Esophagus squamous epithelium (tissue), 5 donors: ENCODE measurements around the gene UBR3. TPM values are rescaled to one million over a fixed set of nuclear protein-coding genes. Genes with fewer than 3 reads are reported as not detected.

Experiments
- DNase-seq: peaks from one replicate; lab custom pipeline; 2025; lab: John Stamatoyannopoulos, UW
- H3K27ac ChIP-seq, 4 donors: fragments of 200-600 bp; sonication (generic); one replicate each; pipeline ENCODE4 v1.5.1; 2016 to 2019; ENCODE audit warnings: mild to moderate bottlenecking in 1 of 4
- H3K27me3 ChIP-seq, 4 donors: fragments of 200-600 bp; sonication (generic); 1 replicate in 3 of 4; 2 replicates in 1 of 4; pipeline versions ENCODE4 v1.5.1 to v1.6.0; 2017 to 2021; ENCODE audit warnings: antibody characterized with exemption in 1 of 4
- H3K36me3 ChIP-seq, 3 donors: fragments of 200-600 bp; sonication (generic); one replicate each; pipeline ENCODE4 v1.5.1; 2016 to 2019
- H3K4me1 ChIP-seq, 3 donors: fragments of 200-600 bp; sonication (generic); one replicate each; pipeline ENCODE4 v1.5.1; 2017 to 2019
- H3K4me3 ChIP-seq, 4 donors: fragments of 200-600 bp; sonication (generic); 1 replicate in 3 of 4; 2 replicates in 1 of 4; pipeline ENCODE4 v1.5.1; 2016 to 2019; ENCODE audit warnings: mild to moderate bottlenecking in 2 of 4, moderate library complexity in 1 of 4
- H3K9me3 ChIP-seq, 3 donors: fragments of 200-600 bp; sonication (generic); one replicate each; pipeline ENCODE4 v1.5.1; 2016 to 2019
- CTCF ChIP-seq, 6 experiments: fragments of 450-650 bp in 4 of 6; fragments of 200-600 bp in 2 of 6; sonication (generic) in 2 of 6; IDR thresholded peaks; one replicate each; pipeline ENCODE4 v1.5.1; 2016 to 2019; ENCODE audit warnings: antibody characterized with exemption in 6 of 6, mild to moderate bottlenecking in 4 of 6, moderate library complexity in 4 of 6
- POLR2A ChIP-seq, 4 donors: fragments of 450-650 bp; IDR thresholded peaks; one replicate each; pipeline ENCODE4 v1.6.1; 2017; ENCODE audit warnings: antibody characterized with exemption in 4 of 4, mild to moderate bottlenecking in 4 of 4, moderate library complexity in 3 of 4
- WGBS, 2 donors: methylation state at CpG; one replicate each; pipeline ENCODE4 v1.1.5; 2018; 5-methylcytosine and 5-hydroxymethylcytosine counted together
- intact Hi-C: fragments of 100-400 bp; cut with DNase I; formaldehyde crosslinking; loops from one replicate; pipeline ENCODE4 v1.15.0; 2022
- total RNA-seq, 4 donors: library from RNA; depleted of rRNA; stranded (reverse); fragments of >200 nt; gene quantifications; one replicate each; pipeline ENCODE4 v1.1.0, GENCODE V29; 2016
- donor health status: DM: yes; HTN: yes; CAD: no.

Gene UBR3
- total RNA-seq, 4 donors from 2014 or later: 26.9 to 56.8 (median 43.2) TPM

- 97 to 100% methylated on average over 1 of the region's 1 CpG for WGBS, 2 donors
- TF ChIP-seq CTCF (IDR thresholded peaks at IDR 0.05) (no peak), POLR2A (IDR thresholded peaks at IDR 0.05) (no peak)
- Histone ChIP-seq H3K27me3 (no peaks in the 10 kb centered on the region), H3K36me3 (peaks cover 0 to 43% (median 0%) of the 10 kb centered on the region in 3 donors), H3K4me1 (no peaks in the 10 kb centered on the region), H3K9me3 (no peaks in the 10 kb centered on the region), H3K4me3 (no peak overlapping the region), H3K27ac (no peak overlapping the region)
- DNase-seq: no peak
- intact Hi-C loops: no loop called here
These were observed 199.1 kb downstream of the UBR3 start for GRCh38 chr2:170026361-170026760.

DNA sequence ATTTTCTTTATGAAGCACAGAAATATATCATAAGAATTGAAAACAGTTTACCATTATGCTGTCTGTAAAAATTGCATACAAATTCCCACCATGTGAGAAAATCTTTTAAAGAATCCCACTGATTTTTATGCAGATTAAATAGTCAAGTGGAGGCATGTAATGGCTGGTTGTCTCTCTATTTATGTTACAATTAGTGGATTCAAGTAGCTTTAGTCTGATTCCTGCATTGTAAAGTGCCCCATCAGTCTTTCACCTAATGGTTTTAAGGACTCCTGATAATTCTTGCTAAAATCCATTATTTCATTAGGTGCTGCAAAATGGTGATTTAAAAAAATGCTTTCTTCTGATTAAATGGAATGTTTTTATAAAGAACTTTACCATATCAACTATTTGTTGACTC lies 202.3 kb downstream of the UBR3 start:
- H3K4me1 ChIP-seq: no peaks in the 10 kb centered on the region
- peaks cover 0 to 47% (median 0%) of the 10 kb centered on the region in 3 donors for H3K36me3 ChIP-seq
- intact Hi-C loops: no loop called here
- no peak for TF ChIP-seq CTCF (IDR thresholded peaks at IDR 0.05)
- TF ChIP-seq POLR2A (IDR thresholded peaks at IDR 0.05): no peak
- no peaks in the 10 kb centered on the region for H3K27me3 ChIP-seq
- H3K9me3 ChIP-seq: no peaks in the 10 kb centered on the region
- no peak overlapping the region for H3K27ac ChIP-seq
- DNase-seq: no peak
- H3K4me3 ChIP-seq: no peak overlapping the region

DNA sequence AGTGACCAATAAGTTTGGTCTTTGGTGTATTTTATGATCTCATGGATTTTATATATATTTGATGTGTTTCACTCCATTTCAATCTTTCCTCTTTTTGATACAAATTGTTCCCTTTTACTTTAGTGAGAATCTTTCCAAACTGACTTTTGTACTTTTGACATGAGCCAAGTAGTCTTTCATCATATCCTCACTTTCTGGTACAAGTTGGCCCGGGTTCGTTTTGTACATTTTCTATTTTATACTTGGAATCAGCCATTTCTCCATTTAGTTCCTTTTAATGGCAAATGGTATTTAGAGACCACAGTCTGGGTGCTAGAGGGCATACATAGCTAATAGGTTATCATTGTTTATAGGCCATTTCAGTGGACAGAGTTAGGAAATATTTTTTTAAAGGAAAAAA lies 202.8 kb downstream of the UBR3 start:
- no peaks in the 10 kb centered on the region for H3K9me3 ChIP-seq
- H3K27me3 ChIP-seq: no peaks in the 10 kb centered on the region
- WGBS, 2 donors: 61 to 85% methylated on average over 2 of the region's 2 CpGs
- no peaks in the 10 kb centered on the region for H3K4me1 ChIP-seq
- no peak overlapping the region for H3K27ac ChIP-seq
- DNase-seq: no peak
- H3K4me3 ChIP-seq: no peak overlapping the region
- peaks cover 0 to 51% (median 0%) of the 10 kb centered on the region in 3 donors for H3K36me3 ChIP-seq
- no peak for TF ChIP-seq POLR2A (IDR thresholded peaks at IDR 0.05)
- no peak for TF ChIP-seq CTCF (IDR thresholded peaks at IDR 0.05)
- intact Hi-C loops: no loop called here

GRCh38 chr2:170031288-170031687 lies 204.0 kb downstream of the UBR3 start:
- no peaks in the 10 kb centered on the region for H3K9me3 ChIP-seq
- no peak for TF ChIP-seq CTCF (IDR thresholded peaks at IDR 0.05)
- TF ChIP-seq POLR2A (IDR thresholded peaks at IDR 0.05): no peak
- H3K36me3 ChIP-seq: peaks cover 0 to 46% (median 0%) of the 10 kb centered on the region in 3 donors
- no peaks in the 10 kb centered on the region for H3K4me1 ChIP-seq
- no peak overlapping the region for H3K27ac ChIP-seq
- no peaks in the 10 kb centered on the region for H3K27me3 ChIP-seq
- WGBS, 2 donors: 96 to 100% methylated on average over 1 of the region's 1 CpG
- no peak overlapping the region for H3K4me3 ChIP-seq
- DNase-seq: no peak
- intact Hi-C loops: no loop called here

DNA sequence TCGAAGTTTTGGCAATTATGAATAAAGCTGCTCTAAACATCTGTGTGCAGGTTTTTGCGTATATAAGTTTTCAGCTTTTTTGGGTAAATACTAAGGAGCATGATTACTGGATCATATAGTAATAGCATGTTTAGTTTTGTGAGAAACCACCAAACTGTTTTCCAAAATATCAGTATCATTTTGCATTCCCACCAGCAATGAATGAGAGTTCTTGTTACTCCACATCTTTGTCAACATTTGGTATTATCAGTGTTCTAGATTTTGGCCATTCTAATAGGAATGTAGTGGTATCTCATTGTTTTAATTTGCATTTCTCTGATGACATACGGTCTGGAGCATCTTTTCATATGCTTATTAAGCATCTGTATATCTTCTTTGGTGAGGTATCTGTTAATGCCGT lies 207.3 kb downstream of the UBR3 start:
- Histone ChIP-seq H3K9me3 (no peaks in the 10 kb centered on the region), H3K27ac (no peak overlapping the region), H3K36me3 (peaks cover 0 to 38% (median 0%) of the 10 kb centered on the region in 3 donors), H3K4me3 (no peak overlapping the region), H3K27me3 (no peaks in the 10 kb centered on the region), H3K4me1 (no peaks in the 10 kb centered on the region)
- TF ChIP-seq CTCF (IDR thresholded peaks at IDR 0.05) (no peak), POLR2A (IDR thresholded peaks at IDR 0.05) (no peak)
- WGBS, 2 donors: 66 to 72% methylated on average over 4 of the region's 4 CpGs
- no peak for DNase-seq
- intact Hi-C loops: no loop called here
